Omental fat pad (tissue), 4 donors: ENCODE results near the gene IFT22. TPM values are rescaled to one million over a fixed set of nuclear protein-coding genes. Genes with fewer than 3 reads are reported as not detected.

Experiments
- ATAC-seq: fragments of 150-250 bp; one replicate; pipeline ENCODE4 v1.9.1; 2016; ENCODE audit warnings: mild to moderate bottlenecking, moderate library complexity; ENCODE audit not compliant: low FRiP score
- DNase-seq: peaks from one replicate; pipeline ENCODE4 v3.0.0-alpha.2; 2019; ENCODE audit warnings: low spot score
- total RNA-seq, 4 donors: library from RNA; depleted of rRNA; stranded (reverse); fragments of >200 nt; gene quantifications; one replicate each; pipeline ENCODE4 v1.1.0, GENCODE V29; 2016
- TF ChIP-seq, protein P1 (sequence below), 3 donors: fragments of 450-650 bp; IDR thresholded peaks; one replicate each; pipeline ENCODE4 v1.5.1; 2016 to 2017; ENCODE audit warnings: antibody characterized with exemption in 3 of 3, mild to moderate bottlenecking in 3 of 3, moderate library complexity in 2 of 3

The IFT22 gene
- total RNA-seq, 4 donors from 2014 or later, result 8.4 to 21.4 (median 12.6) TPM

GRCh38 chr7:101308245-101309085 is 13.1 kb downstream of the IFT22 start:
- ATAC-seq, result peak; percentile 91

DNA sequence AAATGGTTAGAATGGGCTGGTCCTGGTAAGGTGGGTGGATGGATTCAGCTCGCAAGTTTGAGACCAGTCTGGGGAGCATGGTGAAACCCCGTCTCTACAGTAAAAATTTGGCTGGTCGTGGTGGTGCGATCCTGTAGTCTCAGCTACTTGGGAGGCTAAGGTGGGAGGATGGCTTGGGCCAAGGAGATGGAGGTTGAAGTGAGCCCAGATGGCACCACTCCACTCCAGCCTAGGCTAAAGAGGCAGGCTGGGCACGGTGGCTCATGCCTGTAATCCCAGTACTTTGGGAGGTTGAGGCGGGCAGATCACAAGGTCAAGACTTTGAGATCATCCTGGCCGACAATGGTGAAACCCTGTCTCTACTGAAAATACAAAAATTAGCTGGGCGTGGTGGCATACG is 15.3 kb downstream of the IFT22 start:
- TF ChIP-seq, protein P1, sequence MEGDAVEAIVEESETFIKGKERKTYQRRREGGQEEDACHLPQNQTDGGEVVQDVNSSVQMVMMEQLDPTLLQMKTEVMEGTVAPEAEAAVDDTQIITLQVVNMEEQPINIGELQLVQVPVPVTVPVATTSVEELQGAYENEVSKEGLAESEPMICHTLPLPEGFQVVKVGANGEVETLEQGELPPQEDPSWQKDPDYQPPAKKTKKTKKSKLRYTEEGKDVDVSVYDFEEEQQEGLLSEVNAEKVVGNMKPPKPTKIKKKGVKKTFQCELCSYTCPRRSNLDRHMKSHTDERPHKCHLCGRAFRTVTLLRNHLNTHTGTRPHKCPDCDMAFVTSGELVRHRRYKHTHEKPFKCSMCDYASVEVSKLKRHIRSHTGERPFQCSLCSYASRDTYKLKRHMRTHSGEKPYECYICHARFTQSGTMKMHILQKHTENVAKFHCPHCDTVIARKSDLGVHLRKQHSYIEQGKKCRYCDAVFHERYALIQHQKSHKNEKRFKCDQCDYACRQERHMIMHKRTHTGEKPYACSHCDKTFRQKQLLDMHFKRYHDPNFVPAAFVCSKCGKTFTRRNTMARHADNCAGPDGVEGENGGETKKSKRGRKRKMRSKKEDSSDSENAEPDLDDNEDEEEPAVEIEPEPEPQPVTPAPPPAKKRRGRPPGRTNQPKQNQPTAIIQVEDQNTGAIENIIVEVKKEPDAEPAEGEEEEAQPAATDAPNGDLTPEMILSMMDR (IDR thresholded peaks at IDR 0.05), result no peak
- DNase-seq, result no peak
- no peak for ATAC-seq

More at GRCh38 chr7:101308245-101309085, 13.1 kb downstream of the IFT22 start:
- TF ChIP-seq, protein P1 (IDR thresholded peaks at IDR 0.05), result no peak
- DNase-seq, result peak; percentile 31

DNA sequence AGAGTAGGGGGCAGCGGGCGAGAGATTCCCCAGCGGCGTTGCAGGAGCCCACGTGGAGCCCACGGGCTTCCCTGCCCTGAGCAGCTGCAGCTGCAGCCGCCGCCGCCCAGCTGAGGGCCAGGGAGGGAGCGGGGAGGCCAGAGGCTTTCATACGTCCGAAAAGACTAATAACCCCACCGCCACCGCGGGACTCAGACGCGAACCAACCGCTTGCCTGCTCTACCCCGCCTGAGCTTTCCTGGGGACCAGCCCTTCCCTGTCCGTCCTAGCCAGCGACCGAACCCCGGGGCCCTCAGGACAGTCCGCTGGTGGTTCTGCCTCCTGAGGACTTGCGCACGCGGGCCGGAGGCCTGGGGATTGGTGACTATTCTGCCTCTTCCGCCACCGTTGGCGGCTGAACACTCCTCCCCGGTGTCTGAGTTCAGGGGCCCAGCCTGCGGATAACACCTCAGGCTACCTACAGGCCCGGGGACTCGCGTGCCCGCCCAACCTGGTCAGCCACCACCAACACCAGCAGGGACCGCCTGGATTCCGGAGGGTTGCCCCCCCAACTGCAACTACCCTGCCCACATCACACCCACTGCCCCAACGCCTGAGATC is 18.4 kb downstream of the IFT22 start:
- DNase-seq (no peak), ATAC-seq (no peak)
- TF ChIP-seq, protein P1 (IDR thresholded peaks at IDR 0.05), result no peak

GRCh38 chr7:101302641-101303101 is 18.9 kb downstream of the IFT22 start:
- ATAC-seq (no peak), DNase-seq (no peak)
- TF ChIP-seq, protein P1 (IDR thresholded peaks at IDR 0.05), result no peak

DNA sequence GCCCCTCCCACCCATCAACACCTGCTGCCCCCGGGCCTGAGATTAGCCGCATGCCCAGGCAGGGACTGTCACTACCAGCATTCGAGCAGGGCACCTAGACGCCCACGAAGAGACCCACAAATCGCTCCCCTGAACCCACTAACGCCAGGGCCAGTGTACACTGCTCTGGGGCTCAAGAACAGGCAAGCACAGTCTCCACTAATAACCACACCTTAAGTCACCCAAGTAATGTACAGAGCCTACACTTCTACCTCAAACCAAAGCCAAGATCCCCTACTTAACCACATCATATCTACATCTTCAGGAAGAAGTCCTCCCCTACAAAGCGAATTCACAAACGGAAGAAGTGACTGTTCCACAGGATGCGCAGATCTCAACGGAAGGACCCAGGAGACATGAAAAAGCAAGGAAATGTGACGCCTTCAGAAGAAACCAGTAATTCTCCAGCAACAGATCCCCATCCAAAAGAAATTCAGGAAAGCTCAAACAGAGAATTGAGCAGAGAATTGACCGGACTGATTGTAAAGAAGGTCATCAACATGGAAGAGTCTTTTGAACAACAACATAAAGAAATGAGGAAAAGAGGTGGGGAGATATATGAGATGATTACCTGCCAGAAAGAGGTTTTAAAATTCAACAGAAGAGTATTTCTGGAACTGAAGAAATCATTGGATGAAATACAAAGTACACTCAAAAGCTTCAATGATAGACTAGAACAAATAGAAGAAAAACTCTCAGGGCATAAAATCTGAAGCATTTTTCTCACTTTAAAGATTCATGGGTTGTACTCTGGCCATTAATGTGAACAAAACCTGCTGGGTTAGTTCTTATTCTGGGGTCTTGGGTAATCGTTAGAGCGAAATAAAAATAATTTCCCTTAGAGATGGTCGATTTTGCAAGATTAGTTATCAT is 20.9 kb downstream of the IFT22 start:
- TF ChIP-seq, protein P1 (IDR thresholded peaks at IDR 0.05), result no peak
- DNase-seq (no peak), ATAC-seq (no peak)

DNA sequence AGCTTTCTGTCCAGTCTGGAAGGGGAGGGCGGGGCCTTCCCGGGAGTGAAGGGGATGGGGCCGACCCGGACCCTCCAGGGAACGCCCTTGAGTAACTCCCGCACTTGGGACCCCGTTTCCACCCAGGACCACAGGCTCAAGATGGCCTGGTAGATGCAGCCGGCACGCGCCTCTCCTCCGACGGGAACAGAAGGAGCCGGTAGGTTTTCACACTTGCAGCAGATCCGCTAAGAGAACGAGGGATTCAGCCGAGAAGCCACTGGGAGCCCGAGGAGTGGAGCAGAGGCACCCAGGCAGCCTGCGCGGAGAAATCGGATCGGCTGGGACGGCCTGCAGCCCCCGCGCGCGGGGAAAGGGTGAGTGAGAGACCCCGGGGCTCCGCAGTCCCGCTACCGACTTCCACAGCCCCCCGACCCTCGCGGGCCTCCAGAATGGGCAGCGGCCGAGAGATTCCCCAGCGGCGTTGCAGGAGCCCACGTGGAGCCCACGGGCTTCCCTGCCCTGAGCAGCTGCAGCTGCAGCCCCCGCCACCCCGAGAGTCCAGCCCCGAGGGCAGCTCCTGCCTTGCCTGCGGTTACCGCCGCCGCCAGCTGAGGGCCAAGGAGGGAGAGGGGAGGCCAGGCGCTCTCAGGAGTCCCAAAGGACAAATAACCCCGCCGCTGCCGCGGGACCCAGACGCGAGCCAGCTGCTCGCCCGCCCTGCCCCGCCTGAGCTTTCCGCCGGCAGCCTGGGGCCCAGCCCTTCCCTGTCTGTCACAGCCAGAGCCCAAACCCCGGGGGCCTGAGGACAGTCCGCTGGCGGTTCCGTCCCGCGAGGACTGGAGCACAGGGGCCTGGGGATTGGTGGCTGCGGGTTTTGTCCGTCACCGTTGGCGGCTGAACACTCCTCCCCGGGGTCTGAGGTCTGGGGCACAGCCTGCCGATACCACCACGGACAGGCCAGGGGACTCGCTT is 21.8 kb downstream of the IFT22 start:
- TF ChIP-seq, protein P1 (IDR thresholded peaks at IDR 0.05), result no peak
- ATAC-seq (no peak), DNase-seq (no peak)
